Lung (tissue), 12 donors: ENCODE measurements around the gene STEAP3. TPM values are rescaled to one million over a fixed set of nuclear protein-coding genes. Genes with fewer than 3 reads are reported as not detected.
A peak's percentile ranks its signal among the peaks of the same experiment; 100 is the strongest.

Experiments
- ATAC-seq: fragments of 200-7000 bp; cut with Tn5 transposase; one replicate; pipeline ENCODE4 v1.9.1; 2020; ENCODE audit warnings: moderate number of reproducible peaks; ENCODE audit not compliant: insufficient read depth, low FRiP score
- DNase-seq, 3 donors: peaks; one replicate each; pipeline ENCODE4 v3.0.0-alpha.2; 2013 to 2017
- H3K27ac ChIP-seq, 2 donors: one replicate each; pipeline ENCODE4 v1.5.1; 2013; ENCODE audit warnings: mild to moderate bottlenecking in 2 of 2, moderate library complexity in 2 of 2, control low read depth in 1 of 2, inconsistent platforms in 1 of 2, low read depth in 1 of 2, low read length in 1 of 2
- H3K27me3 ChIP-seq, 3 donors: one replicate each; pipeline ENCODE4 v1.5.1; 2013; ENCODE audit warnings: low read length in 2 of 3; ENCODE audit not compliant: control insufficient read depth in 3 of 3, insufficient read depth in 3 of 3
- H3K36me3 ChIP-seq, 4 donors: one replicate each; pipeline ENCODE4 v1.5.1; 2013; ENCODE audit warnings: low read length in 4 of 4, mild to moderate bottlenecking in 1 of 4, moderate library complexity in 1 of 4; ENCODE audit not compliant: control insufficient read depth in 4 of 4, insufficient read depth in 4 of 4
- H3K4me1 ChIP-seq, 5 donors: one replicate each; pipeline ENCODE4 v1.5.1; 2013; ENCODE audit warnings: low read length in 5 of 5, mild to moderate bottlenecking in 2 of 5, moderate library complexity in 1 of 5; ENCODE audit not compliant: control insufficient read depth in 5 of 5, insufficient read depth in 5 of 5
- H3K4me3 ChIP-seq: one replicate; pipeline ENCODE4 v1.5.1; 2013; ENCODE audit warnings: mild to moderate bottlenecking, control low read depth, moderate library complexity
- H3K9ac ChIP-seq, 2 donors: one replicate each; pipeline ENCODE4 v1.5.1; 2013; ENCODE audit warnings: low read length in 2 of 2, control low read depth in 1 of 2; ENCODE audit not compliant: insufficient read depth in 1 of 2
- H3K9me3 ChIP-seq, 4 donors: one replicate each; pipeline ENCODE4 v1.5.1; 2013; ENCODE audit warnings: low read length in 3 of 4, mild to moderate bottlenecking in 1 of 4, moderate library complexity in 1 of 4; ENCODE audit not compliant: control insufficient read depth in 4 of 4, insufficient read depth in 3 of 4
- WGBS, 2 donors: extraction: QIAGEN DNeasy Blood & Tissue Kit; methylation state at CpG; one replicate each; pipeline ENCODE4 v1.1.7; 2013; 5-methylcytosine and 5-hydroxymethylcytosine counted together
- polyA plus RNA-seq, 2 donors: library from polyadenylated mRNA; stranded (reverse); fragments of 200-250 nt; gene quantifications; one replicate each; pipeline ENCODE4 v1.2.1, GENCODE V29; 2013
- total RNA-seq, 2 donors: library from RNA; depleted of rRNA in 1 of 2; stranded (reverse); fragments of >200 nt in 1 of 2; gene quantifications; one replicate each; pipeline ENCODE4 v1.2.1, GENCODE V29; 2014 to 2021
- TF ChIP-seq, protein P1 (sequence below): IDR thresholded peaks from 2 replicates; pipeline ENCODE4 v1.5.1; 2012; ENCODE audit warnings: mild to moderate bottlenecking; ENCODE audit errors: control extremely low read depth, extremely low read depth
- donor health status: control.
- donor health status: control.
- donor health status: Bipolar disorder and iron deficiency.
- donor health status: healthy.
- donor health status: DM: yes; HTN: yes; CAD: no.

The STEAP3 gene
- total and polyA plus RNA-seq, 4 donors = 4.3 to 47.8 (median 20.1) TPM

DNA sequence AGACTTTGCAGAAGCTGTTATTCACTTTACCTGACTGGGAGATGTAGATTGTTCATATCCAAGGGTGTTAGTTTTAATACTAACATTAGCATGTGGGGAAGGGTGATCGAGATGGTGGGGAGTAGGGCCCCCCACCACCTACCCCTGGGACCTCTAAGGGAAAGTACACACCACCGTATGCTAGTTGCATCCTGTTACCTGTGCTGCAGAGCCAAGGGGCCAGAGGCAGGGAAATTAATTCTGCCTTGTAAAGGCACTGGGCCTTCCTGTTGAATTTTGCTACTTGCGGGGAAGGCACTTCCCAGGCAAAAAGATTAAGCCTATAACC lies 9.0 kb downstream of the STEAP3 start:
- Histone ChIP-seq H3K27me3 (no peaks in the 10 kb centered on the region), H3K4me1 (peaks cover 0 to 4% (median 0%) of the 10 kb centered on the region in 5 donors), H3K36me3 (no peaks in the 10 kb centered on the region), H3K4me3 (no peak overlapping the region), H3K9me3 (no peaks in the 10 kb centered on the region), H3K9ac (no peak overlapping the region), H3K27ac (no peak overlapping the region)
- ATAC-seq (no peak), DNase-seq (no peak)
- WGBS, 2 donors = 88 to 96% methylated on average over 3 of the region's 3 CpGs
- TF ChIP-seq, protein P1, sequence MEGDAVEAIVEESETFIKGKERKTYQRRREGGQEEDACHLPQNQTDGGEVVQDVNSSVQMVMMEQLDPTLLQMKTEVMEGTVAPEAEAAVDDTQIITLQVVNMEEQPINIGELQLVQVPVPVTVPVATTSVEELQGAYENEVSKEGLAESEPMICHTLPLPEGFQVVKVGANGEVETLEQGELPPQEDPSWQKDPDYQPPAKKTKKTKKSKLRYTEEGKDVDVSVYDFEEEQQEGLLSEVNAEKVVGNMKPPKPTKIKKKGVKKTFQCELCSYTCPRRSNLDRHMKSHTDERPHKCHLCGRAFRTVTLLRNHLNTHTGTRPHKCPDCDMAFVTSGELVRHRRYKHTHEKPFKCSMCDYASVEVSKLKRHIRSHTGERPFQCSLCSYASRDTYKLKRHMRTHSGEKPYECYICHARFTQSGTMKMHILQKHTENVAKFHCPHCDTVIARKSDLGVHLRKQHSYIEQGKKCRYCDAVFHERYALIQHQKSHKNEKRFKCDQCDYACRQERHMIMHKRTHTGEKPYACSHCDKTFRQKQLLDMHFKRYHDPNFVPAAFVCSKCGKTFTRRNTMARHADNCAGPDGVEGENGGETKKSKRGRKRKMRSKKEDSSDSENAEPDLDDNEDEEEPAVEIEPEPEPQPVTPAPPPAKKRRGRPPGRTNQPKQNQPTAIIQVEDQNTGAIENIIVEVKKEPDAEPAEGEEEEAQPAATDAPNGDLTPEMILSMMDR = no peak

GRCh38 chr2:119233326-119234020 lies 9.8 kb downstream of the STEAP3 start:
- H3K27me3 ChIP-seq = no peaks in the 10 kb centered on the region
- H3K9me3 ChIP-seq = no peaks in the 10 kb centered on the region
- peak; percentile 53 for ATAC-seq
- TF ChIP-seq, protein P1 = no peak
- H3K9ac ChIP-seq = no peak overlapping the region
- no peak overlapping the region for H3K4me3 ChIP-seq
- peaks cover 0 to 4% (median 0%) of the 10 kb centered on the region in 5 donors for H3K4me1 ChIP-seq
- H3K27ac ChIP-seq = no peak overlapping the region
- no peaks in the 10 kb centered on the region for H3K36me3 ChIP-seq
- 80 to 83% methylated on average over 7 of the region's 7 CpGs for WGBS, 2 donors
- DNase-seq = no peak

DNA sequence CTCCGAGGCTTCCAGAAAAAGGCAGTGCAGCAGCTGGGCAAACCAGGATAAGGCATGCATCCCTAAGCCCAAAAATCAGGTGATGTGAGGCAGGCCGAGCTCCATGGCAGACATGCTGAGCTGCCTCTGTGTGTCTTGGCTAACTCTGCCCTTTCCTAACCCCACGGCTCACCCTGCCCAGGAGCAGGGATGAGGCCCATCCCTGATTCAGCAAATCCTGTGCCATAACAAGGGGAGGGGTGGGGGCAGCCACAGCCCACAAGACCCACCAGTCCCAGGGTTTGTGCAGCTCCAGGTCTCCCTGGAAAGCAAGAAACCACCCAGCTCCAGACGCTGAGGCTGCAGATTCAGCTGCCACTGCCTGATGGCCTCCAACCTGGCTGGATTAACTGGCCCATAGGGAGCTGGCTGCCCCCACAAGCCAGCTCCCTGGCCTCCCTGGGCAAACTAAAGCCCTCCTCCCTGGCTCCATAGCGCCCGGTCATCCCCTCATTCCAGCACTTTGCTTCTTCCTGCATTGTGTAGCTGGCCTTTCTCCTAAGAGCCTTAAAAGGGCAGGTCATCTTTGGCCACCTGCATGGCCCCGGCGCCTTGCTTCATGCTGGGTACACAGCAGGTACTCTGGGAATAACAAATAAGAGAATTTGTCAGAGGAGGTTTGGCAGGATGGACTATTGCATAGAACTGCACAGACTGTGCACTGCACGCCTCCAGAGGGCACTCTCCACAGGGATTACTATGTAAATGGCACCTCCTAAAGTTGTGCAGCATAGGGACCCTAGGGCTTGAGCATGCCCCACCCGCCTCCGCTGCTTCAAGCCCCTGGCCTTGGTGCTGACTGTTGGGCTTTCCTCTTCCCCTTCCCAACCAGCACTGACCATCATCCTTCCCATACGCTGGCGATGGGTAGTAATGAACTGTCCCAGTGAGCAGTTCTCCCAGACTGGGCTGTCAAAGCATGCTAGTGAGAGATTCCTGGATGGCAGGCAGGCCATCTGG lies 10.7 kb downstream of the STEAP3 start:
- Histone ChIP-seq H3K36me3 (no peaks in the 10 kb centered on the region), H3K4me1 (peaks cover 0 to 4% (median 0%) of the 10 kb centered on the region in 5 donors), H3K4me3 (no peak overlapping the region), H3K9me3 (no peaks in the 10 kb centered on the region), H3K9ac (no peak overlapping the region), H3K27me3 (no peaks in the 10 kb centered on the region), H3K27ac (no peak overlapping the region)
- TF ChIP-seq, protein P1 = no peak
- no peak for ATAC-seq
- DNase-seq = peak; percentile 17 to 51 (median 43)
- WGBS, 2 donors = 77 to 86% methylated on average over 11 to 13 of the region's 13 CpGs
